ENCODE results near the gene SEC22A. TPM values are rescaled to one million over a fixed set of nuclear protein-coding genes. Genes with fewer than 3 reads are reported as not detected.

SEC22A gene
- total and polyA plus RNA-seq, 2 of the 13 experiments (the other 11 are each of a cell fraction or from before 2014, with no cell fraction given) = 14.1 to 17.3 TPM

GRCh38 chr3:123201557-123202427, at the start of gene SEC22A (continued):
- TF ChIP-seq BATF2 (CRISPR knock-in tag; IDR thresholded peaks at IDR 0.05) (no peak), GPN1 (CRISPR knock-in tag; IDR thresholded peaks at IDR 0.05; ENCODE audit: borderline replicate concordance) (no peak), MNT (IDR thresholded peaks at IDR 0.05) (0 out of 2 replicates have a peak, but pooled peaks have one; percentile 28), CBFB (CRISPR knock-in tag; IDR thresholded peaks at IDR 0.05) (no peak), SALL2 (CRISPR knock-in tag; IDR thresholded peaks at IDR 0.05) (no peak), HNF1B (CRISPR knock-in tag; IDR thresholded peaks at IDR 0.05) (peak; percentile 27; the same call in 1 of the 2 replicates), ZFP36L2 (CRISPR knock-in tag; IDR thresholded peaks at IDR 0.05) (no peak), ZNF609 (CRISPR knock-in tag; IDR thresholded peaks at IDR 0.05; ENCODE audit: borderline replicate concordance) (peak; percentile 29; the same call in 1 of the 2 replicates), HOXD1 (CRISPR knock-in tag; IDR thresholded peaks at IDR 0.05) (no peak), ZNF383 (CRISPR knock-in tag; IDR thresholded peaks at IDR 0.05; ENCODE audit: borderline replicate concordance) (no peak), PAF1 (CRISPR knock-in tag; IDR thresholded peaks at IDR 0.05) (no peak), CEBPB (IDR thresholded peaks at IDR 0.05; ENCODE audit: borderline replicate concordance, low read depth, low read length) (no peak), ZBTB25 (CRISPR knock-in tag; IDR thresholded peaks at IDR 0.05) (no peak), MAX (IDR thresholded peaks at IDR 0.05) (peak; percentile 53; the same call in 1 of the 2 replicates), ZNF136 (CRISPR knock-in tag; IDR thresholded peaks at IDR 0.05; ENCODE audit: low read depth) (no peak), ZBTB39 (CRISPR knock-in tag; IDR thresholded peaks at IDR 0.05) (no peak)
